SHP77 (cell line): ENCODE data around the gene OPCML.

Experiments used
- DNase-seq, 2 experiments: peaks; one replicate each; lab custom pipeline; 2025; lab: John Stamatoyannopoulos, UW

The OPCML gene

GRCh38 chr11:133541021-133541719 lies 8.9 kb upstream of the OPCML start:
- no peak for DNase-seq

GRCh38 chr11:133536198-133536597 lies 3.9 kb upstream of the OPCML start:
- no peak for DNase-seq

DNA sequence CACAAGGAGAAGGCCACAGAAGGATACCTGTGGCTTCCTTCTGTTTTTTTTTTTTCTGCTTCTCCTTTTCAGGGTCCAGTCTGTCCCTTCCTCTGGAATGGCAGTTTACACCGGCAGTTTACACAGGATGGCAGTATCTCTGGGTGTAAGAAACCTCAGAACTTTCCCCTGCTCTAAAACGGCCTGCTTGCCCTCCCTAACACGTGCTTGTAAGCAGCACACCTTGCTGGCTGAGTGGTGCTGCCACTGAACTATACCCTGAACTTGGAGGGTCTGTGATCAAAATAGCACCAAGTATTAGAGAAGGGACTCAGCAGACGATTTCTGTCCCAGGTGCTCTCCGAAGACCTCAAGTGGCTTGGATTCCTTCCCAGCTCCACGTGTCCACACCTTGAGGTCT lies 904 bp upstream of the OPCML start:
- no peak for DNase-seq

- no peak for DNase-seq
Measured at GRCh38 chr11:133531458-133531857, 843 bp downstream of the OPCML start.

GRCh38 chr11:133530501-133530835 lies 1.8 kb downstream of the OPCML start:
- DNase-seq = no peak

DNA sequence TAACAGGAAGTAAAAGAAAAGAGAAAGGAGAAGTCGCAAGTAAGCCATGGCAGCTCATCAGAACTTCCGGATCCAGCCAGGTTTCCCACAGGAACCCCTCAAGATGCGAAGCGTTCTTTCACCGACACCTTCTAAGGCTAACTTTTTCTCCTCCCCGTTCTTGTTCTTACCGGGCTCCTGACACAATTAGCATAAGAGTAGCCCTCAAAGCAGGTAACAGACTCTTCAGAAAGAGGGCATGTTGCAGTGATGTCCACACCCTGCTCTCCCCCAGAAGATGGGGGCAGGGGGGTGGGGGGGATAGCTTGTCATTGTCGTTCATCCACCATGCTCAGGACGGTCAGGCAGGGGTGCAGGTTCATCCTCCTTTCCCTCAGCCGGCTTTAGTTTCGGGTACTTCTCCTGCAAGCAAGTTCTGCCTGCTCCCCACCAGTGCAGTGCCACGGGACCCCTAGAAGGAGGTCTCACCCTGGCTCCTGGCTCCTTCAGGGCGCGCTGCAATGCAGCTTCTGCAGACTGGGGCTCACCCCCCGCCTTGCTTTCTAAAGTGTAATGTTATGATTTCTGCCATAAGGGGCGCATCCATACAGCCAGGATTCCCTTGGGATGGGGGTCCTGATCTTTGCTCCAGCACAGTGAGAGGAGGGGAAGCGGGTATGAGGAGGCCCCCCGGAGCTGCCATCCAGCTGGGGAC lies 2.3 kb downstream of the OPCML start:
- no peak for DNase-seq

DNA sequence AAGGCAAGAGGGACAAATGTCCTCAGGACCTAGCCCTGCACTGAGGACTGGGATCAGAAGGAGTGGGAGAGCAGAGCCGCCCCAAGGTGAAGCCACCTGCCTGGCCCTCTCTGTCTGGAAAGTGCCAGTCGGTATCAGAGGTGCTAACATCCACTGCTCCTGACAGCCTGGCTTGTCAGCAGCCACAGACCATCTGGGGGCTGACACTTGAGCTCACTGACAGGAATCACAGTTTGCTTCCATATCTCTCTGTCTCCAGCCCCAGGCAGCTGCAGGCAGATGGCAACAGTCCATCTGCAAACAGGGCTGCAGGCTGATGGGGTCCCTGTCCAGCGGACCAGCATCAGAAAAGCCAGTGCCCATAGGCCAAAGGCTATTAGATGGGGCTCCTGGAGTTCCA lies 5.5 kb downstream of the OPCML start:
- no peak for DNase-seq

GRCh38 chr11:133525976-133526375 lies 6.3 kb downstream of the OPCML start:
- DNase-seq = no peak

GRCh38 chr11:133524488-133524887 lies 7.8 kb downstream of the OPCML start:
- DNase-seq = no peak

GRCh38 chr11:133522344-133522743 lies 10.0 kb downstream of the OPCML start:
- no peak for DNase-seq

GRCh38 chr11:133521502-133521901 lies 10.8 kb downstream of the OPCML start:
- DNase-seq = no peak

DNA sequence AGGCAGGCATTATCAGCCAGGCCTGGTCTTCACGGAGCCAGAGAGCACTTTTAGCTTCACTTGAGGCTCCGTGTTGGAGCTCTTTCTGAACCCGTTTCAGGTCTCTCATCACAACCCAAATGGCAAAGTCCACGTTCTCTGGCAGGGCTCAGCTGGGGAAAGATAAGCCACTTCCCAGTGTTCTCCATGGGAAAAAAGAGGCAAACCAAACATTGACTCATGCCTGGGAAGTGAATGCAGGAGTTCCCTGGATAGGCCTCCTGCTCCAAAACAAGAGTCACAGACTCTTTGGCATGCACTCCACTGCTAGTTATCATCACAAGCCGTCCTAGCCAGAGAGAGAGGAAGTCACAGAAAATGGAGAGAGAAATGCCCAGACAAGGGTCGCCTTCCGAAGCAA lies 11.6 kb downstream of the OPCML start:
- DNase-seq = no peak

DNA sequence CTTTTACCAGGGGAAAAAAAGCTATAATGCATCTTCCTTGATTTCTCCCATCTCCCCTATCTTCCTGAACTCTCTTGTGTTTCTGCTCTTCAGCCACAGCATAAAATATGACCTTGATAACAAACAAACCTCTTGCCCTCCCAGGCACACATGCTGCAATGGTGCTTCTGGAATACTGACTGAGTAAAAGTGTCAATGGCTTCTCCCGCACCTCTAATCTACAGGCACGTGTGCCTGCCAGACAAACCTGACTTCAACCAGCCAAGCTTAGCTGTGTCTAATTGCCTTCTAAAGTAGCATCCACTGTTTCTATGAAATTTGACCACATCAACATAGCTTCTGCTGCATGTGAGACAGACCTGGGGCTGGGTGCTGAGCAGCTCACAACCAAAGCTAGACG lies 12.7 kb downstream of the OPCML start:
- no peak for DNase-seq

GRCh38 chr11:133518702-133519264 lies 13.5 kb downstream of the OPCML start:
- DNase-seq = no peak

DNA sequence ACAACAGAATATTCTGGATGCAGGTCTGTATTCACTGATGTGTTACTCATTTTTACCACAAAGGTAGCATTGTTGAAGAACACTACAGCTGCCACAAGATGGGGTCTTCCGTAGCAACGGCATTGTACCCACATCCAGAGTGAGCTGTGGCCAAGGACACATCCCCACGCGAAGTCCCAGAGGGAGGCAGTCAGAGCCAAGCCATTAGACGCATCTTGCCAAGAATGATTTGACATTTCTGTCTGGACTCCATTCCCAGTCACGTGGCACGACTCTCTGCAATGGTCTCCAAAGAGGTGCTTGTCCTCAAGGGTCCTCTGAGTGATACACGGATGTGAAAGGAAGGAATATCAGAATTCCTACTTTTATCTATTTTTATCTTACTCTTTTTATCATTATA lies 15.5 kb downstream of the OPCML start:
- no peak for DNase-seq

DNA sequence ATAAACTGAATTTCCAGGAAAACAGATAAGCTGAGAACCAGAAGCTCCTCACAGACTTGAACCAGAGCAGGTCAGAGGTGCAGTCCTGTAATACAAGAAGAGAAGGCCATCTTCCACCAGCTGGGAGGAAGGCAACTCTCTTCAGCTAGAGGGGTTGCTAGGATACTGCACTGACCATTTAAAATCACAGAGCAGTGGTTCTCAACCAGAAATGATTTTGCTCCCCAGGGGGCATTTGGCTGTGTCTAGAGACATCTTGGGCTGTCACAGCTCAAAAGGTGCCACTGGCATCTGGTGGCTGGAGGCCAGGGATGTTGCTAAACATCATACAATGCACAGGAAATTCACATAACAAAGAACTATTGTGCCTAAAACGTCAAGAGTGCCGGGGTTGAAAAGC lies 17.2 kb downstream of the OPCML start:
- no peak for DNase-seq

DNA sequence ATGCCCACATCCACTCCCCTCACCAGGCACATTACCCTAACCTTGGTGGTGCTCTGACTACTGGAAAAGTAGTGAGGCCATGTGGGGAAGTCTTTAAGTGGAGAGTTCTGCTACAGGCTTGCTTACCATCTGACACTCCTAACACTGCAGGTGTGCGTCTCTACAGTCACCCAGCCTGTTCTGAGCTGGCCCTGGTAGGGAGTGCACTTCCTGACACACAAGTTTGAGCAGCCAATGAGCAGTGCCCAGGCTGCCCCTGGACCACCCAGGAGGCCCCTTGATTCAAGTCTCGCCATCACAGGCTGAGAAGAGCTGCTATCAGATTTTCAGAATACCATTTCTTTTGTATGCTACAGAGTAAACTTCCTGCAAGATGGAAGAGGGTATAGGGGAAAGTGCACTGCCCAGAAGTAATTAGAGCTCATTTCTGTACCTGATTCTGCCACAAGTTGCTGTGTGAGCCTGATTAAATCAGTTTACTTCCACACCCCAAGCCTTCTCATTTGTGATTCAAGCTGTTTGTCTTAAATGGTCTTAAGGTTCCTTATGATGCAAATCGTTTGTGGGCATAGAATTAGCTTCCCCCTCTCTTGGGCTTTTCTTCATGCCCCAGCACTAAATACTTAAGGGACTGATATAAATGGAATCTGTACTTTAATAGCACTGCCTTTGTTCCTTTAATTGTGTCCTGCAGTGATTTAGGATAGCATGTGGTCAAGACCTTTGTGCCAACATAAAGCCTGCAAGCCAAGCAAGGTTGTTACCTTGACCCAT lies 22.2 kb downstream of the OPCML start:
- no peak for DNase-seq

- DNase-seq = no peak
Measured at GRCh38 chr11:133508468-133508867, 23.8 kb downstream of the OPCML start.

- no peak for DNase-seq
Measured at GRCh38 chr11:133507185-133507584, 25.1 kb downstream of the OPCML start.

DNA sequence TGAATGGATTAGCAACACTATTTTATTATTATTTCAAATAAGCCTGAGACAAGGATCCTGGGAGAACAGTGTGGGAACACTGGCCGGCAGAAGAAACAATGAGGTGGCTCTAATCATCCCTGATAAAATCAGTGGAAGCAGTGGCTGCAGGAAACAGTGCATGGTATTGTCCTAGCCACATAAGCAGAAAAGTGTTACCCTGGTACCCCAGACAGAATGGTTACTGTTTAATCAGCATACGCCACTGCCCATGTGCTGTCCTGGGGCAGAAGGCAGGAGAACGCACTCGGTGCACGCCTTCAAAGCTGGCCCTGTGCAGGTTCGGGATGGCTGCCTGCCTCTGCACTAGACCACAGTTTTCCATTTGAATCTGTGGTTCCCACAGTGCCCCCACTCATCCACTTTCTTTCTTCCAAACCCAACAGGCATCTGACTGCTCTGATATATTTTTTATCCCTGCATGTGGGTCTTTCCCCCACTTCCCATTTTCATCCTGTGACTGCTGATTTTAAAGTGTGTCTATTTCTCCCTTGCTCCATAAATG lies 25.7 kb downstream of the OPCML start:
- no peak for DNase-seq

DNA sequence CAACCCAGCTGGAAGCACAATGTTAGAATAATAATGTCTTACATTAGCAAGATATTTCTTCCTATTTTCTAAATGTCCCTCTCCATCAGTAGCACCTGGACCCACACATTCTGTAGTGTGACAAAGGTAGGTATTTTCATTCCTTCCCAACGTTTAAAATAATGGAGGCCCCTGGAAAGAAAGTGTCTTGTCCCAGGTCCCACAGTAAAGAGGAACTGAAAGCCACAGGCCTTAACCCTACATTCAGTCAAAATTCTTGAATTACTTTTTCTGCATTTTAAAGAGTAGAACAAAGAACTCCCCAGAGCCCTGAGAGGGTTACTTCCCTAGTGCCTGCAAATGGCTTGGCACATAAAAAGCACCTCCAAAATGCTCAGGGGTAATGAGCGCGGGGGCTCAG lies 26.3 kb downstream of the OPCML start:
- DNase-seq = no peak

- no peak for DNase-seq
Measured at GRCh38 chr11:133504906-133505305, 27.4 kb downstream of the OPCML start.

DNA sequence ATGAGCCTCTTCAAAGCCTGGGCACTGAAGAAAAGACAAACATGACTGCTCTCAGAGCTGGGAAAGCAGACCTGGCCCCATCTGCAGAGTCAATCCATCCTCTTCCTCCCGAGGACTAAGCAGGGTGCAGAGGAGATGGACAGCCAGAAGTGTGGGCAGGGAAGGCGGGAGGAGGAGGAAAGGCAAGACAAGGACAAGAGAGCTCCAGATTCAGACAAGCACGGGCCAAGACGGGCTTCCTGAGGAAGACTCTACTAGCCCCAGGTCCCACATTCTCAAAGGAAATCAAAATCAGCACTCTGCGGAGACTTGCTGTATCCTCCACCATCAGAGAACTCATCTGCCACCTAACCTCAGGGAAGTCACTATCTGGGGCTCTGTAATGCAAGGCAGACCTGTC lies 28.5 kb downstream of the OPCML start:
- no peak for DNase-seq
